Germinal center (tissue), 1 donor: ENCODE data around the gene ZFP57.
"Not testable (repeated sequence)": the region's sequence is repeated elsewhere in the genome, so short reads cannot be mapped to it uniquely, and the experiment has no call there.

Source experiments
- DNase-seq: peaks from one replicate; pipeline ENCODE4 v3.0.0; 2012; ENCODE audit warnings: mixed read lengths, low spot score

The ZFP57 gene

GRCh38 chr6:29696147-29697125 lies 15.5 kb upstream of the ZFP57 start:
- DNase-seq = no peak

- no peak for DNase-seq
These were observed 13.7 kb upstream of the ZFP57 start for GRCh38 chr6:29694637-29695036.

DNA sequence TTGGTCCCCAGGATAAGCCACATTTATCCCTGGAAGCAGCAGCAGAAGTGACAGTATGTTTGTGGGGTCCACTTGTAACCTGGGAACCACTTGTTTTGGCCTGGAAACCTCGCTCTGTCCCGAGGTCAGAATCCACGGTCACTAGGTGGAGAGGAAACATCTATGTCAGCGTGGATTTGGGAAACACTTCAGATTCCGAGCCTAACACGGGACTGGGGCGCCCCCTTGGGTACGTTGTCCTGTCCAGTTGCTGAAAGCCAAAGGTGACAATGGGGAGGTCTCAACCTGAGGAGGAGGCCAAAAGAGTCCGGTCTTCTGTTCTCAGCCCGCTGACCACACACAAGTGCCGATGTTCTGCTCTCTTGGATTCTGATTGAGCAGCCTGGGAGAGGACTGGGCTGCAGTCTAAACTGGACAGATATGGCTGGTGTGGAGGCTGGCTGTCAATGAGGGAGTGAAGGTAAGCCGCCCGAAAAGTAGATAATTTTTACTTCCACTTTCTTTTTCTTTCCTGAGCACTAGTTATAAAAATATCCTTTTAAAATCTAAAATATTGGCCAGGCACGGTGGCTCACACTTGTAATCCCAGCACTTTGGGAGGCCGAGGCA lies 4.9 kb upstream of the ZFP57 start:
- DNase-seq = no peak

- DNase-seq = no peak
These were observed 859 bp upstream of the ZFP57 start for GRCh38 chr6:29681811-29682210.

DNA sequence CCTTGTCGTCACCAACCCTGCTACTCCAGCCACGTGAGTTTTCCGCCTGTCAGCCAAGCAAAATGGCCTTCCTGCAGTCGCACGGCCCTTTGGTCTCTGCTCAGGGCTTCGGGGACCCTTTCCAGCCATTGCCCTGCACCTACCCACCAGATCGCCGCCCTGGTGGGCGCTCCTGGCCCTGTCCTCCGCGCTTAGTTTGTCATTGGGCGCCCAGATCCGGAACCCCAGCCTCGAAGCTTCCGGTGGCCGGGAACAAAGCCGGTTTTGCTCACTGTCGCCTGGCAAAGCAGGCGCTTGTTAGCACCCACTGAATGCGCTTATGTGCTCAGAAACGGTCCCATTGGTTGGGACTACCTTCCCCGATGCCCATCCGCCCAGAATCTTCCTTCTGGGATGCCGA lies 536 bp downstream of the ZFP57 start:
- no peak for DNase-seq

GRCh38 chr6:29679962-29680361 lies 990 bp downstream of the ZFP57 start:
- no peak for DNase-seq

- DNase-seq = no peak
These were observed 2.8 kb downstream of the ZFP57 start for GRCh38 chr6:29678114-29678513.

DNA sequence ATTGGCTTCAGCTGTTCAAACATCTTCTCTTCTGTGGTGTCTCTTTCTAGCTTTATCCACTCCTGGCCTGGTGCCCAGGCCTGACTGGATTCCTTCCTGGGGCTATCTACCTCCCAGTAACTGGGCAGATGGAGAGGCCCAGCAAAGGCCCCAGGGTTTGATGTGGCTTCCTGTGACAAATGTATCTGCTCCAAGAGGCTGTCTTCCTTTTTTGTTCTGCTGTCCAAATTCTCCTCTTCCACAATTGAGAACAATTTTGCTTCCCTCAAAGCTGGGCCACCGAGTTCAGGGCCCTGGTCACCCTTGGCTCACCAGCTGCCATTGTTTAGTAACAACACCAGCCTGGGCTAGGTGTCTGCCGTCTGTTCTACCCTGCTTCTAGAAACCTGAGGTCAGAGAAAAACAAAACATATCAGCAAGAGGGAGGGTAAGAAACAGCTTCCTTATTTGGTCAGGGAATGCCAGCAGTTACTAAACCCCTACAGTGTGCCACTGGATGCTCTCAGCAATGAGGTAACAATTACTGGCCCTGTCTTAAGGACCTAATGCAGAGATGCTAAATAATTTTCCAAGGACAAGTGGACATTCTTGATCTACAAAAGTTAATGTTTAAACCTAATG lies 3.9 kb downstream of the ZFP57 start:
- no peak for DNase-seq

GRCh38 chr6:29675561-29675960 lies 5.4 kb downstream of the ZFP57 start:
- no peak for DNase-seq

DNA sequence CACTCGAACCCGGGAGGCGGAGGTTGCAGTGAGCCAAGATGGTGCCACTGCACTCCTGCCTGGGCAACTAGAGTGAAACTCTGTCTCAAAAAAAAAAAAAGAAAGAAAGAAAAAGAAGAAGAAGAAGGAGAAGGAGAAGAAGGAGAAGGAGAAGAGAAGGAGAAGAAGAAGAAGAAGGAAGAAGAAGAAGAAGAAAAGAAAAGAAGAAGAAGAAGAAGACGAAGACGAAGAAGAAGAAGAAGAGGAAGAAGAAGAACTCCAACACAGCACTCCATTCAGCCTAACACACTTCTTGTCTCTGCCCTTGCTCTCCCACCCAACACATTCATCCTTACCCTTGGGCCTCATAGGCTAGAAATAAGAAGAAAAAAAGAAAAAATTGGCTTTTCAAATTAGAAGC lies 6.9 kb downstream of the ZFP57 start:
- DNase-seq = no peak

DNA sequence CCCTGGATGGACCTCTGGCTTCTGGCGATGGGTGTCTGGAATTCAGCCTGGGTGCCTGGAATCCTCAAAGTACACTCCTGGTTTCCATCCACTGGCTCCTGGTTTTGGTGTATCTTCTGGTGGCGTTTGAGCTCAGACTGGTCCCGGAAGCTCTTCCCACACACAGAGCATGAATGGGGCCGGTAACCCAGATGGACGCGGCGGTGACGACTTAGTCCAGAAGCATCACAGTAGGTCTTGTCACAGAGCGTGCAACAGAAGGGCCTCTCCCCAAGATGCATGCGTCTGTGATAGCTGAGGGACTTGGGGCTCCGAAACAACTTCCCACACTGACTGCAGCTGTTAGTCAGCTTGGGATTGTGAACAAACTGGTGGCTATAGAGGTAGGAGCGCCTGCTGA lies 7.8 kb downstream of the ZFP57 start:
- no peak for DNase-seq

DNA sequence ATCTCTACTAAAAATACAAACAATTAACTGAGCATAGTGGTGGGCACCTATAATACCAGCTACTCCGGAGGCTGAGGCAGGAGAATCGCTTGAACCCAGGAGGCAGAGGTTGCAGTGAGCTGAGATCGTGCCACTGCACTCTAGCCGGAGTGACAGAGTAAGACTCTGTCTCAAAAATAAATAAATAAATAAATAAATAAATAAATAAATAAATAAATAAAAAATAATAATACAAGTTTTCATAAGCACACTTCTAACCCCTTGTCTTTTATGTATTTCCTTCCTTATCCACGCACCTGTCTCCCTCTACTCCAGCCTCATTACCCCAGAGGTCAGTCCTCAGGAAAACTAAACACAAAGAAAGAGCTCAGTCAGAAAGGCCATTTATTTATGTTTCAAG lies 8.8 kb downstream of the ZFP57 start:
- not testable (repeated sequence) for DNase-seq

GRCh38 chr6:29671026-29671425 lies 9.9 kb downstream of the ZFP57 start:
- no peak for DNase-seq

DNA sequence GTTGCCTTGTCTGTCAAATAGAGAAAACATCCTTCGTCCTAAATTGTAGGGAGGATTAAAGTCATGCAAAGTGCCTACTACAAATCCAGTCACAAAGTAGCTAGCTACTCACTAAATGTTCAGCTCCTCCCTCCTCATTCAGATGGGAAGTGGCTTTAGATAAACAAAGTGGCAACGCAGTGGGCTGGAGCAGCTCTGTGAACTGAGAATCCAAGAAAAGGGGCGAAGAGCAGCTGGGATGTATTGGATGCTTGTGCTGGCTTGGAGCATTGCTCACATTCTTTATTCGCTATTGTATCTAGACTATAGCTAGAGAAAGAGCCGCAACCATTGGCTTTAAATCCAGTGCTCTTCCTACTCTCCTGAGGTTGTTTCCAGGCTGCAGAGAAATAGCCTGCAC lies 13.8 kb downstream of the ZFP57 start:
- no peak for DNase-seq

DNA sequence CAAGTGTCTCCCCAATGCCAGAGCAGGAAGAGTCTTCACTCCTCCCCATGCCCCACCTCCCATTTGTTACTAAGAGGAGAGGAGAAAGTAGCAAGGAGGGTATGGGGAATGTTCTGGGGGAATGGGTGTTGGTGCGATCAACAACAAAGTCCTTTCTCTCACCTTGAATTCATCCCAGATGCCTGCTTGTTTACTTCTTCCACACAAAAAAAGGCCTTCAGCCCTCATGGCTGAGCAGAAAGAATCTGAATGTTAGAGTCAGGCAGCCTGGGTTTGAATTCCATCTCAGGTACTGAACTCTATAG lies 14.2 kb downstream of the ZFP57 start:
- no peak for DNase-seq

- DNase-seq = no peak
These were observed 14.8 kb downstream of the ZFP57 start for GRCh38 chr6:29665942-29666825.

DNA sequence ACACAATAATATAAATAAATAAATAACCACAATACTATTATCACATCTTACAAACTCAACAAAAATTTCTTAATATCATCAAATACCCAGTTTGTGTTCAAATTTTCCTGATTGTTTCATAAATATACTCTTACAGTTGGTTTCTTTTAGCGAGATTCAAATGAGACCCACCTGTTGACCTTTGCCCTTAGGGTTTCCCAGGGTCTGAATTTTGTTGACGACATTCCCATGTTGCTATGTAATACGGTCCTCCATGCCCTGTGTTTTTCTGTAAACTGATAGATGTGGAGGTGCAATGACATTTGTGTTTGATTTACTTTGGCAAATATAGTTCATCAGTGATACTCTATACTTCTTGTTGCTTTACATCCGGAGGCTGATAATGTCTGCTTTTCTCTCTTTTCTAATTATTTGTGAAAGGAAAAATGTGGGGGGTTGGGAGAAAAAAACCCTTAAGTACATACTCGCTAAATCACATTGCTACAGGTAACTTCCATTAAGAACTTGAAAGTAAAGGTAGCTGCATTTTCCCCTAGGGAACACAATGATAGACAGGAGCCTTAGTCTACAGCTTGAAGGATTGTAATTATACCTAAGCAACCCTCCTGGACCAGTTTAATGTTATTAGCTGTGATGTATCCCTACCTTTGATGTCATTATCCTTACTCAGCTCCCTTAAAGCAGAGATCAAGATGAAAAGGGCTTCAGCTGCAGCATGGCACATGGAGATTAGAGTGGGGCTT lies 17.5 kb downstream of the ZFP57 start:
- no peak for DNase-seq

DNA sequence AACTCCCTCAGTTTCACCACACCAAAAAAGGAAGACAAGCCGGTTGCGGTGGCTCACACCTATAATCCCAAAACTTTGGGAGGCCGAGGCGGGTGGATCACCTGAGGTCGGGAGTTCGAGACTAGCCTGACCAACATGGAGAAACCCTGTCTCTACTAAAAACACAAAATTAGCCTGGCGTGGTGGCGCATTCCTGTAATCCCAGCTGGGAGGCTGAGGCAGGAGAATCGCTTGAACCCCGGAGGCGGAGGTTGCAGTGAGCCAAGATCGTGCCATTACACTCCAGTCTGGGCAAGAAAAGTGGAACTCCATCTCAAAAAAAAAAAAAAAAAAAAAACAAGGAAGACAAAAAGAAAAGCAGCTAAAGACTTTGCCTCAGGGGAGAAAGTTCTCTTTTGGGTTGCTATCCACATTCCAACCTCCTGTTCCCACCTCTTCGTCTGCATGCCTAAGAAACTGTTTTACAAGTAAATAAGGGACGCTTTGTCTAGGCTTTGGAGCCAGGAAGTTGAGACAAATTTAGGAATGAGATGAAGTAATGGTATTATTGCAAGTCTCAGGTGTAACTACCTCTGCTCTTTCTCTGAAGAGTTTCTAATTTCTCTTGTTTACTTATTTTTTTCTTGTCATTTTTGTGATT lies 19.3 kb downstream of the ZFP57 start:
- DNase-seq = not testable (repeated sequence)

DNA sequence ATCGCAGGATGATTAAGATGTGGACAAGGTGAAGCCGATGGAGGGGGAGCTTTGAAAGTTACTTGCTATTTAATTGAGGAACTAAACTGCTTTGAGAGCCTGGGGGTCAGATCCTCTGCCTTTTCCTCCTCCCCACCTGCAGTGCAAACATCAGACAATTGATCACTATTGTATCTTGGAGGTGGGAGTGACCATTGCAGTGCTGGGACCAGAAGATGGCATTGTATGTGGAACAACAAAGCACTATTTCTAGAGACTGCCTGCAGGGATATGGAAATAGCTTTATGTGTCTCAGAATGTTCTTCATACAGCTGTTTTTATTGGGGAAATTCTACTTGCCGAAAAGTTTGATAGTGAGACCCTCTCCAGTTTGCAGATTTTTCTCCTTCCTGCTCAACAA lies 19.9 kb downstream of the ZFP57 start:
- no peak for DNase-seq

DNA sequence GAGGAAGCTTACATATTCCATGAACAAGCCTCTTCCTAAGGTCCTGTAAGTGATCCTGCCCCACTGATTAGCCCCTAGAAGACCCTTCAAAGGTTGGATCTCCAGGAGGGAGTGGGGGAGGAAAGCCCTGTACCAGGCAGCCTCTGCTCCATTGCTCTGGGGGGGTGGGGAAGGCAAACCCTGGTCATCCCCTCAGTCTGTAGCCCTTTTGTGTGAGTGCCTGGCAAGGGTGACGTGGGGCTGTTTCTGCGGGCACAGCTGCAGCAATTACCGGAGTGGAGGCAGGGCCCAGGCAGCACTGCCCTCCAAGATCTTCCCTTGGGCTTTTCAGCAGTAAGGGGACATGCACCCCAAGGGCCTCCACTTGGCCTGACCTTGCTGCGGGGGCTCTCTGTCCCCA lies 24.2 kb downstream of the ZFP57 start, which contains the start of gene MOG:
Gene MOG, plus strand, starts transcription at position 295 of the 400 bp plus-strand sequence. CDS start 118 bp downstream, outside the sequence.
- DNase-seq = no peak

DNA sequence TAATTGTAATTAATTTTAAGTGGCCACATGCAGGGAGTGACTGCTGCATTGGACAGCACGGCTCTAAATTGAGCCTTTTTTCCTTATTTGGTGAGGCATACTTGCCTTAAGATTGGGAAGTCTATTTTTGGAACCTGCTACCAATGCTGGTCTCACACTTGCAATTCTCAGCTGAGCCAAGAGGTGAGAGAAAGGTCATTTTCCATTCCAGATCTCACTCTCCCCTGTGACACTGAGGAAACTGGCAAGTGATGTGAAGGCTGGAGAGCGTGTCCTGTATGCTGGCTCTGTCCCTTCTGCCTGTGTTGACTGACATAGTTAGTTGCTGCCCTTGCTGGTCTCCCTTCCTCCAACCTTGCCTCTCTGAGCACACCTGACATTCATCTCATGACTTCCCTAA lies 24.8 kb downstream of the ZFP57 start:
- DNase-seq = no peak
